Sciatic nerve (tissue), 2 donors: ENCODE measurements around the gene ITPRIPL2. TPM values are rescaled to one million over a fixed set of nuclear protein-coding genes. Genes with fewer than 3 reads are reported as not detected.

Experiments used
- ATAC-seq: fragments of 200-7000 bp; cut with Tn5 transposase; one replicate; pipeline ENCODE4 v1.9.1; 2020; ENCODE audit warnings: mild to moderate bottlenecking, moderate library complexity
- DNase-seq: peaks from one replicate; pipeline ENCODE4 v3.0.0-alpha.2; 2020; ENCODE audit warnings: low spot score
- intact Hi-C: fragments of 100-400 bp; cut with DNase I; formaldehyde crosslinking; loops from one replicate; pipeline ENCODE4 v1.14.2; 2022
- total RNA-seq: library from RNA; stranded (reverse); fragmentation: NEBNext Ultra II Directional; extraction: Animal tissue kit (Norgen Biotek cat#: 25700); gene quantifications from one replicate; pipeline ENCODE4 v1.2.1, GENCODE V29; 2021
- donor health status: DM: no; HTN: no; CAD: no.
- donor health status: DM: no; HTN: no; CAD: no.

ITPRIPL2 gene
- total RNA-seq, 1 donor from 2014 or later, result 57.6 TPM

- DNase-seq (peak; percentile 82), ATAC-seq (peak; percentile 49)
- intact Hi-C loops, result no loop called here
Observed at GRCh38 chr16:19114359-19115147, 789 bp downstream of the ITPRIPL2 start.

GRCh38 chr16:19115148-19116021, 1.6 kb downstream of the ITPRIPL2 start:
- peak; percentile 3 for ATAC-seq
- intact Hi-C loops, result no loop called here
- DNase-seq, result no peak

- DNase-seq (no peak), ATAC-seq (no peak)
- intact Hi-C loops, result no loop called here
Observed at GRCh38 chr16:19116711-19117449, 3.1 kb downstream of the ITPRIPL2 start.

- intact Hi-C loops, result no loop called here
Observed at GRCh38 chr16:19118938-19119431, 5.2 kb downstream of the ITPRIPL2 start.

GRCh38 chr16:19119564-19119963, 5.8 kb downstream of the ITPRIPL2 start:
- peak; percentile 35 for ATAC-seq
- intact Hi-C loops, result no loop called here
- DNase-seq, result no peak

More at GRCh38 chr16:19118938-19119431, 5.2 kb downstream of the ITPRIPL2 start:
- peak; percentile 79 for ATAC-seq
- DNase-seq, result peak; percentile 72

- intact Hi-C loops, result no loop called here
- DNase-seq (no peak), ATAC-seq (no peak)
Observed at GRCh38 chr16:19123535-19124178, 9.9 kb downstream of the ITPRIPL2 start.

GRCh38 chr16:19126300-19126699, 12.5 kb downstream of the ITPRIPL2 start:
- DNase-seq (no peak), ATAC-seq (no peak)
- intact Hi-C loops, result no loop called here

- no peak for ATAC-seq
- DNase-seq, result no peak
- intact Hi-C loops, result no loop called here
Observed at GRCh38 chr16:19127205-19127604, 13.4 kb downstream of the ITPRIPL2 start.

GRCh38 chr16:19127674-19128131, 13.9 kb downstream of the ITPRIPL2 start:
- intact Hi-C loops, result no loop called here
- DNase-seq (no peak), ATAC-seq (no peak)

- DNase-seq (no peak), ATAC-seq (no peak)
- intact Hi-C loops, result no loop called here
Observed at GRCh38 chr16:19128454-19129200, 14.9 kb downstream of the ITPRIPL2 start.

GRCh38 chr16:19130385-19130784, 16.6 kb downstream of the ITPRIPL2 start:
- intact Hi-C loops, result no loop called here
- DNase-seq, result no peak

GRCh38 chr16:19130852-19131824, 17.4 kb downstream of the ITPRIPL2 start:
- ATAC-seq (peak; percentile 82), DNase-seq (no peak)
- intact Hi-C loops, result no loop called here

More at GRCh38 chr16:19130385-19130784, 16.6 kb downstream of the ITPRIPL2 start:
- no peak for ATAC-seq

- peak; percentile 40 for ATAC-seq
- DNase-seq, result no peak
Observed at GRCh38 chr16:19131825-19132218, 18.1 kb downstream of the ITPRIPL2 start.

GRCh38 chr16:19132255-19132654, 18.5 kb downstream of the ITPRIPL2 start:
- DNase-seq, result no peak
- intact Hi-C loops, result no loop called here
- ATAC-seq, result no peak

More at GRCh38 chr16:19131825-19132218, 18.1 kb downstream of the ITPRIPL2 start:
- intact Hi-C loops, result no loop called here

GRCh38 chr16:19132898-19133297, 19.1 kb downstream of the ITPRIPL2 start:
- intact Hi-C loops, result no loop called here
- DNase-seq, result no peak
- ATAC-seq, result no peak

- ATAC-seq, result no peak
- DNase-seq, result no peak
- intact Hi-C loops, result no loop called here
Observed at GRCh38 chr16:19133600-19133999, 19.8 kb downstream of the ITPRIPL2 start.
